ENCODE measurements around the gene TMC5.
"Not testable (repeated sequence)": the region's sequence is repeated elsewhere in the genome, so short reads cannot be mapped to it uniquely, and the experiment has no call there.

TMC5 gene

GRCh38 chr16:19400711-19401110 is 17.0 kb upstream of the TMC5 start:
- no peak for DNase-seq

GRCh38 chr16:19406891-19407491 is 10.7 kb upstream of the TMC5 start:
- DNase-seq = no peak

GRCh38 chr16:19410435-19411171 is 7.1 kb upstream of the TMC5 start:
- no peak for DNase-seq

GRCh38 chr16:19411298-19411697 is 6.4 kb upstream of the TMC5 start:
- DNase-seq = no peak

- DNase-seq = not testable (repeated sequence)
These were observed 5.6 kb upstream of the TMC5 start for GRCh38 chr16:19412055-19412454.

GRCh38 chr16:19415461-19415860 is 2.2 kb upstream of the TMC5 start:
- DNase-seq = no peak

GRCh38 chr16:19415918-19416317 is 1.8 kb upstream of the TMC5 start:
- DNase-seq = no peak

- no peak for DNase-seq
These were observed 517 bp downstream of the TMC5 start for GRCh38 chr16:19418200-19418599.

- no peak for DNase-seq
These were observed 2.0 kb downstream of the TMC5 start for GRCh38 chr16:19419698-19420075.

GRCh38 chr16:19424478-19424877 is 6.8 kb downstream of the TMC5 start:
- no peak for DNase-seq

- DNase-seq = no peak
These were observed 12.7 kb downstream of the TMC5 start for GRCh38 chr16:19430345-19430744.

GRCh38 chr16:19431636-19432340 is 14.1 kb downstream of the TMC5 start:
- no peak for DNase-seq

GRCh38 chr16:19432429-19432828 is 14.7 kb downstream of the TMC5 start:
- DNase-seq = no peak

- DNase-seq = no peak
These were observed 16.9 kb downstream of the TMC5 start for GRCh38 chr16:19434584-19434983.

- no peak for DNase-seq
These were observed 18.9 kb downstream of the TMC5 start for GRCh38 chr16:19436540-19436939.

GRCh38 chr16:19437280-19437679 is 19.6 kb downstream of the TMC5 start:
- no peak for DNase-seq

GRCh38 chr16:19438739-19439138 is 21.1 kb downstream of the TMC5 start:
- no peak for DNase-seq

GRCh38 chr16:19439483-19439882 is 21.8 kb downstream of the TMC5 start:
- no peak for DNase-seq

- DNase-seq = no peak
These were observed 26.0 kb downstream of the TMC5 start for GRCh38 chr16:19443659-19444058.

GRCh38 chr16:19446300-19446846 is 28.7 kb downstream of the TMC5 start:
- DNase-seq = no peak

- DNase-seq = no peak
These were observed 29.2 kb downstream of the TMC5 start for GRCh38 chr16:19446886-19447285.

- DNase-seq = no peak
These were observed 32.5 kb downstream of the TMC5 start for GRCh38 chr16:19450186-19450585.

GRCh38 chr16:19458722-19459379 is 41.2 kb downstream of the TMC5 start:
- no peak for DNase-seq

Measured in activated CD4-positive, CD25-positive, alpha-beta regulatory T cell (primary cell).